Measurements from ENCODE around the gene UPF1. TPM values are rescaled to one million over a fixed set of nuclear protein-coding genes. Genes with fewer than 3 reads are reported as not detected.

The UPF1 gene
- total RNA-seq, 1 donor = 51.0 TPM

- TF ChIP-seq CTCF (IDR thresholded peaks at IDR 0.05; ENCODE audit: insufficient read depth, low read depth, low read length) = no peak
- DNase-seq (ENCODE audit: low read depth) = no peak
- no peak overlapping the region for H3K4me3 ChIP-seq (ENCODE audit: low read depth, low read length)
Measured at GRCh38 chr19:18788529-18789421, 43.0 kb upstream of the UPF1 start.

- no peak for DNase-seq (ENCODE audit: low read depth)
- no peak overlapping the region for H3K4me3 ChIP-seq (ENCODE audit: low read depth, low read length)
- no peak for TF ChIP-seq CTCF (IDR thresholded peaks at IDR 0.05; ENCODE audit: insufficient read depth, low read depth, low read length)
Measured at GRCh38 chr19:18789422-18789869, 42.3 kb upstream of the UPF1 start.

GRCh38 chr19:18789883-18790565, 41.7 kb upstream of the UPF1 start:
- no peak for TF ChIP-seq CTCF (IDR thresholded peaks at IDR 0.05; ENCODE audit: insufficient read depth, low read depth, low read length)
- no peak overlapping the region for H3K4me3 ChIP-seq (ENCODE audit: low read depth, low read length)
- peak; percentile 23 for DNase-seq (ENCODE audit: low read depth)

GRCh38 chr19:18790566-18791314, 41.0 kb upstream of the UPF1 start, which contains the start of gene COMP:
Gene COMP (minus strand): TSS chr19:18791305. CDS start chr19:18791269, 36 bp downstream.
- TF ChIP-seq CTCF (IDR thresholded peaks at IDR 0.05; ENCODE audit: insufficient read depth, low read depth, low read length) = no peak
- DNase-seq (ENCODE audit: low read depth) = no peak
- H3K4me3 ChIP-seq (ENCODE audit: low read depth, low read length) = no peak within 1 kb of the TSS

- DNase-seq (ENCODE audit: low read depth) = no peak
- TF ChIP-seq CTCF (IDR thresholded peaks at IDR 0.05; ENCODE audit: insufficient read depth, low read depth, low read length) = no peak
- no peak overlapping the region for H3K4me3 ChIP-seq (ENCODE audit: low read depth, low read length)
Measured at GRCh38 chr19:18791315-18791678, 40.5 kb upstream of the UPF1 start.

- no peak for TF ChIP-seq CTCF (IDR thresholded peaks at IDR 0.05; ENCODE audit: insufficient read depth, low read depth, low read length)
Measured at GRCh38 chr19:18792661-18793060, 39.1 kb upstream of the UPF1 start.

More at GRCh38 chr19:18792661-18793060, 39.1 kb upstream of the UPF1 start:
- DNase-seq (ENCODE audit: low read depth) = no peak
- no peak overlapping the region for H3K4me3 ChIP-seq (ENCODE audit: low read depth, low read length)

All from fibroblast of villous mesenchyme (primary cell).